Mucosa of gallbladder (tissue), 1 donor: Measurements from ENCODE around the gene NLRP1. TPM values are rescaled to one million over a fixed set of nuclear protein-coding genes. Genes with fewer than 3 reads are reported as not detected.

Experiments used
- DNase-seq: peaks from one replicate; pipeline ENCODE4 v3.0.0-alpha.2; 2020; ENCODE audit warnings: low spot score
- total RNA-seq: library from RNA; stranded (reverse); gene quantifications from one replicate; pipeline ENCODE4 v1.2.1, GENCODE V29; 2021
- donor health status: DM: no; HTN: no; CAD: no.

Gene NLRP1
- 27.0 TPM for total RNA-seq

DNA sequence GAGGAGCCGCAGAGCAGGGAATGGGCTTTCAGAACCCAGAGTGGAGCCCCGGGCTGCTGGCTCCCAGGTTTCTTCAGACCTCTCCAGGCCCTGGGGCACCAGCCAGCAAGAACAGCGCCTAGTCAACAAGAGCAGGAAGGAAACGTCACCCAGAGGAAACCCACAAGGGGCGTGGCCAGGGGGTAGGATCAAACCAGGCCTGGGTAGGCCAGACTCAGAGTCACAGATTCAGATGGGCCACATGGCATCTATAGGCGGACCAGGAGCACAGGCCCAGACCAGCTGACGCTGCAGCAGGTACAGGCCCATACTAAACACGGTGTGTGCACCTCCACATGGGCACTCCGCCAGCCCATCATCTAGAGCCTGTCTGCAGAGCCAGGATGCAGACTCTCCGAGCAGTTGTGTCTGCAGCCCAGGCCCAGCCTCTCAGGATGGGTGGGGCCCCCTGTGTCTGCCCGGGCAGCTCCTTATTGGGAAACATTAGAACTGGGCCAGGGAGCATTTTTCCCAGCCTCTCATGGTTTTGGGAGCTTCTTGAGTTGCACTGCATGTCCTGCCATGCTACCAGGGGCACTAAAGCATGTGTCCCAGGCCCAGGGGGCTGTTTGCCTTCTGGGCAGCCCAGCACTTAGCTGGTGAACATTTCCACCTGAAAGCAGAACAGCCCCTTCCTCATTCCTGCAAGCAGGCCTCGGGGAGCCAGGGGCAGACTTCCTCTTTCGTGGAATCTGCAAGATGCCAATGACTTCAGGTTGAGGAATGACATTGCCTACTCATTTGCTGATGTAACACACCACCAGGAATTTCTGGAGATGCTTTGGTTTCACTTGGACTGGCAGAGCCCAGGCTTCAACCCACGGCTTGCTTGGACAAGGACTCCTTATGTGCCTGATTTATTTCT is at the start of gene NLRP1:
TSS of gene NLRP1 (minus strand) at position 127 of the 904 bp plus-strand sequence. CDS start 552 bp downstream, outside the sequence.
- DNase-seq: peak; percentile 89

DNA sequence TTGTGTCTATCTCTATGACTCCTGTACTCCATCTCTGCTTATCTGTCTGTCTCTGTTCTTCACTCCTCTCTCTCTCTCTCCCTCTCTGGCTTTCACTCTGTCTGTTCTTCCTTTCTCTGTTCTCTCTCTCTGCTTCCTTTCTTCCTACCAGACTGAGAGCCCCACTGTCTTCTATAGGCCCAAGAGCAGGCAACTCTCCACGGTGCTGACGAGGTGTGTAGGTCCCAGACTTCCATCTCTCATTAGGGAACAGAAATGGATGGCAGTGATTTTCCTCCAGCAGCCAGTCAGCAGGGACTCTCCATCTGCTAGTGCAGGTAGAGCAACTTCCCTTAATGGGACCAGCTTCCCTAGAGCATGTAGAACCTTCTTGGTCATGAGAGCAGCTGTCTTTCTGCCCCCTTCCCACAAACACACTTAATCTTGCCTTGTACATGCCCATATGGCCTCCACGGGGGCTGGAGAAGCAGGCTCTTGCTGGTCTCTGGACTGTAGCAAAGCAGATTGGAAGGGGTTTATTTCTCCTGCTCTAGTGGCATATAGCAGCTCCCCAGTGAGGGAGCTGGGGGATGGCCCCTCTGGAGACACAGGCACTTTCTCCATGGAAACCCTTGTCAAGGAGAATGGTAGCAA is 47.8 kb upstream of the NLRP1 start:
- no peak for DNase-seq

DNA sequence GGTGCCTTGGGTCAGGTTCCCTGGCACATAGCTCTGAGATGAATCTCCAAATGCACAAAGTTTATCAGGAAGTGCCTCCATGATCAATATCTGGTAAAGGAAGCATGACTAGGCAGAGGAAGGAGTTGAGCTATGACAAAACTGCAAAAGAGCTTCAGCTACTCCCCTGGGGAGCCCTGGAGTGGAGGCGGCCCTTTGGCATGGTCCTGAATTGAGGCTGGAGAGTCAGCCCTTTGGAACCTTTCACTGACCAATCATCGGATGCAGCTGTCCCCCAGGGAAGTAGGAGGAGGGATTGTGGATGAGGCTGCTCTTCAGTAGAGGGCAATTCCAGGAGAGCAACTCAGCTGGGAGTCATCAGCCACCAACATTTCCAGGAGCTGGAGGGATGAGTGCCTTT is 46.1 kb upstream of the NLRP1 start:
- no peak for DNase-seq

DNA sequence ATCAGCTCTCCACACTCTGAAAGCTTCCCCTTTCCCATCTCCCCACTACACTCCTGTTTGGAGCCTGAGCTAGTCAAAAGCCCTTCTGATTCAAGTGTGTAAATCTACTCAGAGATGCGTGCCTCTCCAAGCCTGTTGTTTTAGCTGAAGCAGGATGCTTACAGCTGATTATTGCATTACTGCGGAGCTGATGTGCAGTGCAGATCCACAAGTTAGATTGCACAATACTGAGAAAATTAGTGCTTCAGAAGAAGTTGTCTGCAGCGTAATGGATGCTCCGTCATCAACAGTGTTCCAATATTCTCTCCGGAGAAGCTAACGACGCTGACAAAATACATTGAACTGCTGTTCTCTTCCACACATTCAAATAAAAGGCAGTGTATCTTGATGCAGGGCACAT is 44.8 kb upstream of the NLRP1 start:
- DNase-seq: no peak

DNA sequence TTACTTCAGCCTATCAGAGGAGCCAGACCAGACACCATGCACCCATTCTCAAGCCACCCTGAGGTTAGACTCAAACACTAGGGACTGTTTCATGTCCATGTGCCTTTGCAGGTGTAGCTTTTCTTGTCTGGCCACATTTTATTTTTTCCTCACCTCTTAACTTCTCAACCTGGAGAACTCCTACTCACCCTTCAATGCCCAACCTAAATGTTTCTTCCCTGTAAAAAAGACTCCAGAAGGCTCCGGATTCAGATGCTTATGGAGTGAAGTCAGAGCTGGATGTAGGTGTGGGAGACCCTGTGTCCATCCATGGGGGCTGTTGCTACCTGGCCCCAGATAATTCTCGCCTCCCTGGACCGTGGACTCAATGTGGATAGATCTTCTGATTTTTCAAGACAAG is 44.0 kb upstream of the NLRP1 start:
- DNase-seq: no peak

DNA sequence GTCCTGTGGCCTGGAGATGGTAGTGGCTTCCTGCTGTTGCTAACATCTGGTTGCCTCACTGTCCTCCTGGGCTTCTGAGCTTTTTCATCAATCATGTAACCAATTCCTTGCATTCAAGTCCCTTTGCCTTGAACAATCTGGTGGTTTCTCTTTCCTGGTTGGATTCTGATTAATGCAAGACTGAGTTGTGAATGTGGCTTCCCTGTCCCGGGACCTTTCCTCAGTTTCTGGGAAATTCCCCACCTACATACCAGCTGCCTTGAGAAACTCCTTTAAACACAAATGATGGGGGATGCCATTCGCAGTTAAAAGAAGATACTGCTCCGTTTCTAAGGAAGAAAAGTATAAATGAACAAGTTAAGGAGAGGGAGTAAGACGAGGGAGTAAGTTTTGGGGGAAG is 39.9 kb upstream of the NLRP1 start:
- DNase-seq: no peak

DNA sequence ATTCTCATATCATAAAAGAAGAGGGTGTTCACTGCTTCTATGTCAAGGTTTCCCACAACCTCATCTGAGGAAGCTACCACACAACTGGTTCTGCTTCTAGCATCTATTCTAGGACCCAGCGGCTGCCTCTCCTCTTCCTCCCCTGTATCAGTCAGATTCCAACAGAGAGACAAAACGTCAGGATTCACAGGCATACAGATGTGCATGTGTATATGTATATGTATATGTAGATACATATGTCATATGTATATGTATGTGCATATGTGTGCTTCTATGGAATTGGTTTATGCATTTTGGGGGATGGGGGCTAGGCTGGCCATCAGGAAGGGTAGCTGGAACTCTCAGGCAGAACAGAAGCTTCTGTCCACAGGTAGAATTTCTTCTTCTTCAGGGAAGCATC is 37.4 kb upstream of the NLRP1 start:
- no peak for DNase-seq

DNA sequence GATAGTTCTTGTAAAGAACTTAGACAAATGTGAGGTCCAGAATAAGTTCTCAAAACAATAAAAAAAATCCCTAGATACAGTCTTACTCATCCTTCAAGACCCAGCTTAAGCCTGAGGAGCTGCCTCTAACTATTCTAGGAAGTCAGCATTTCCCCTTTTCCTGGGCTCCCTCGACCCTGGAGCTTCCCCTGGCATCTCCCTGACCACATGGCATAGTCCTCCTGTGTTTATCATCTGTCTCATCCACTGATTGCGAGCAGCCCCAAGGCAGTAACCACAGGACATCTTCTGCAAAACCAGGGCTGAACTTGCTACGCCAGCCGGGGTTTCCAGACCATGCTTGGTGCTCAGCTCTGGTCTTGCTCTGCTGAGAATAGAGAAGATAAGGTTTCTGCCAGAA is 36.7 kb upstream of the NLRP1 start:
- DNase-seq: no peak

DNA sequence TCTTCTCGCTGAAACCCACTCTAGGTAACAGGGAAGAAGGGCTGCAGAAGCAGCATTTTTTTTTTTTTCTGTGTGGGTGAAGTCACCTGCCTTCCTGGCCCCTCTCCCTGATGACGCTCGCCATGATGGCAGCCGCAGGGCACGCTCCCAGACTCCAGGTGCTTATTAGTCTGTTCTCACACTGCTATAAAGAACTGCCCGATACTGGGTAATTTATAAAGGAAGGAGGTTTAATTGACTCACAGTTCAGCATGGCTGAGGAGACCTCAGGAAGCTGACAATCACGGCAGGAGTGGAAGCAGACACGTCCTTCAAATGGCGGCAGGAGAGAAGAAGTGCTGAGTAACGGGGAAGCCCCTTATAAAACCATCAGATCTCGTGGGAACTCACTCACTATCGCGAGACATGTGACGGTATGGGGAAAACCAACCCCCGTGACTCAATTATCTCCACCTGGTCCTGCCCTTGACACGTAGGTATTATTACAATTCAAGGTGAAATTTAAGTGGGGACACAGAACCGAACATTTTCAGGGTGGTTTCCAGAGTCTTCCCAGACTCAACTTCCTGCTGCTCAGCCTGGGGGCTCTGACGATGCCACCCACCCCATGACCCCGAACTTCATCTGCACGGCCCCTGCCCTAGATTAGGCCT is 34.9 kb upstream of the NLRP1 start:
- no peak for DNase-seq

DNA sequence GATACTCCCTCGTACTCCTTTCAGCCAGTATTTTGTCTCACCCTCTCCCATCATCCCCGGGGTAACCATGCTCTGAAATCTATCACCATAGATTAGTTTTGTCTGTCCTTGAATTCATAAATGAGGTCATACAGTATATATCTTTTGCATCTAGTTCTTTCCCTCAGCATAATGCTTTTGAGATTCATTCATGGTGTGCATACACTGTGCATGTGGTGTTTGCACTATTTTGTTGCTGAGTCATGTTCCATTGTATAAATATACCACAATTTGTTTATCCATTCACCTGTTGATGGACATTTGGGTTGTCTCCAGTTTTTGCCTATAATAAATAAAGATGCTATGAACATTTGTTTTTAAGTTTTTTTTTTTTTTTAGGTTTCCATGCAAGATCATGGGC is 34.2 kb upstream of the NLRP1 start:
- no peak for DNase-seq

DNA sequence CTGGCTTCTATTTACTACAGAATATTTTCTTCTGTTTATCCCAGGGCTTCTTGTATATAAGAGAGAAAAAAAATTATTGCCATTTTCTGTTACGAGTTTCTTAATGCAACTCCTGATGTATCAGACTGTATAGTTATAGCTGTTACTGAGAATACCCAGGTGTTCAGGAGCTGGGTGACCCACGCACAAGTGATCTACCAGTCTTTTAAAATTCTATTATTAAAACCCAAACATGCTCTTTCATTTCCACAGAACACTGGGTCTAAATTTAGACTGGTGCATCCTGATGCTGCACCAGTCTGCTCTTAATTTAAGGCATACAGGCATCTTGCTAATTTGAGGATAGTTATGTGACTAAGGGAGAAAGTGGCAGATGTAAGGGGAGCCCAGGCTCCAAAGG is 31.2 kb upstream of the NLRP1 start:
- no peak for DNase-seq

DNA sequence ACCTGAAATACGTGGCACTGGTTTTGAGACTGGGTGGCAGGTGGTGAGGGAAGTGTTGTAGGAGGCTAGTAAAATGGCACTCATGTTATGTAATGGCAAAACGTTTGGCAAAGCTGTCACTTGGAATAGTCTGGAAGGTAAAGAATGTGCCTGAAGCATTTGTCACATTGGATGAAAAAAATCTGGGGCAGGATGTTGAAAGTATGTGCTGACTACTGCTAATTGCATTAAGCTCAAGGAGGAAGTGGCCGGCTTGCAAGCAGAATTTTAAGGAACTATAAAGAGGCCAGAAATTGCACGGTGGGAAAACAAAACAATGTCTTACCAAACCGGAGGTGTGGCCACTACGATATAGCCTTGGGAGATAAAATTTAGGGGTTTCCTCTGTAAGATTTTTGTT is 26.6 kb upstream of the NLRP1 start:
- DNase-seq: no peak

DNA sequence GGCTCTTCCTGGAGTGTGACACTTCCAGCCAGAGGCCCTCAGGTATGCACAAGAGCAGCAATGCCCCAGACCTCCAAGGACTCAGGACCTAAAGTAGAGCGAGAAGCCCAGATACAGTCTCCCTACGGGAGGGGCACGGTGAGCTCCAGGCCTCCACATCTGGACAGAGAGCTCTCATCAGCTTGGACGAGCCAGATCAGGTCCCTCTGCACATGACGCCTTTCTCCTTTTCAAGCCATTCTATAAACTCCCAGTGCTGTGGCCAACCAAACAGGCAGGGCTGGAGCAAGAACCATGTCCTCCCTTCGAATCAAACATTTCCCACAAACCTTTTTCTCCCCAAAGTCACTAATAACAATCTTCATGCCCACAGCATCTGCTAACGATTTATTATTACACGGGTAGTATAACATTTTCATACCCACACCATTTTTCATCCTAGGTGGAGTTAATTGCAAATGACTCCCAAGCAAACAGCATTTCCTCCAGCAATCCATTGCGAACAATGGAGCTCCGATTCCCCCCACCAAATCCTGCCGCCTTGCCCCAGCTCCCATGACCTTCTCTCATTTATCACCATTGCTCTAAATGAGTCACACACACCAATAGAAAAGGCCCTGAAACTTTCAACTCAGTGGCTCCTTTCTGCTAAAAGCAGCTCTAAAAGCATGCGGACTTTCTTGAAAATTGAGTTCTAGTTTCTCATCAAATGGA is 24.2 kb upstream of the NLRP1 start:
- no peak for DNase-seq

DNA sequence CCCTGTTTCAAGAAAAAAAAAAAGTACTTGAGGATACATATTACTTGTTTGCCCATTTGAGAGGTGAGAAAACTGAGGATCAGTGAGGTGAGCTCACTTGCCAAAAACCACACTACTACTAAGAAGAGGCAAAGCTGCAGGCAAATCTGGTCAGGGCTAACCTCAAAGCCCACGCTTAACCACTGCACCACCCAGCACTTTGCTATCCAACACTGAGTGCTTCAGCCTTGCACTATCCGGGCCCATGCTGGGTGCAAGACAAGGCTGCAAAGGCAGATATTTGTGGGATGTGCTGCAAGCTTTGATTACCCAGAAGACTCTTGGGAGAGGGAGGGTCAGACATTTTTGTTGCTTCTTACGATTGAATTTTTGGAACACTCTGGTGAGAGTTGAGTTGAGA is 23.6 kb upstream of the NLRP1 start:
- DNase-seq: no peak

DNA sequence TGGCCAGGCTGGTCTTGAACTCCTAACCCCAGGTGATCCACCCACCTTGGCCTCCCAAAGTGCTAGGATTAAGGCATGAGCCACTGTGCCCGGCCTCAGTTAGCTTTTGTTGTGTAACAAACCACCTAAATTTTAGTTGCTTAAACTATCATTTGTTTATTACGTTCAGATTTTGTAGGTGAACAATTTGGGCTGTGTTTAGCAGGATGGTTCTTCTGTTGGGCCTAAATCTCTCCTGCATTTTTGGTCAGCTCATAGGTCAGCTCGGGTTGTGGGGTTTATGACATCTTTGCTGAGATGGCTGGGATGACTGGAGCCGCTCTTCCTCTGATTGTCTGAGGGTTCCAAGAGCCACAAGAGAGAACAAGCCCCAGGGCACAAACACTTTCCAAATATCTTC is 21.1 kb upstream of the NLRP1 start:
- DNase-seq: no peak

DNA sequence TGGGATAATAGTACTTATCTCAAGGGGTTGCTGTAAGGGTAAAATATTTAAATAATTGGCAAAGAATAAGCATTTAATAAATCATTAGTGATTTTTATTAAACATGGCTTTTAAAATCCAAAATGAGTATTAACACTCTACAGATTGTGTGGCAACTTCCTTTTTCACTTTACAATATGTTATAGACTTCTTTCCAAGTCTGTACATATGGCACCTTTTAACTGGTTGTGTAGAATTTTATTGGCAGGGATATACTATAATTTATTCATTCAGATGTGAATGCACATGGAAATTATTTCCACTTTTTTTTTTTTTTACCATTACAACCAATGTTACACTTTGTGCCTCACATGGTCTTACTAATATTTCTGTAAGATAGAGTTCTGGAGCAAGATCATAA is 15.7 kb upstream of the NLRP1 start:
- DNase-seq: no peak

DNA sequence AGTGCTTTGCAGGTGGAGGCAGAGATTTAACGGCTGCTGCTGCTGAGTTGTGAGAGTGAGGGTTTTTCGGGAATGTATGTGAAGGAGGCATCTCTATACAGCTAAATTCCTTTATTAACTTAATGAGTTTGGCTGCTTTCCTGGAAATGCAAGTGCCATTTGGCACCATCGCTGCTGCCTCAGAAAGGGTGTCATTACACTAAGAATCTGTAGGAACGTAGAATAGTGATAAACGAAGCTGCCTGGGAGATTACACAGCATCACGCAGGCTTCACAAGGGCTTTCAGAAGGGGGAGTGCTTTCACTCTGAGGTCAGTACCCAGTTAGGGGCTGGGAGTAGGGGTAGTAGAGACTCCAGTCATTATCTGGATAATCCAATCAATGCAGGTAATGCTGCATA is 14.1 kb upstream of the NLRP1 start:
- no peak for DNase-seq

DNA sequence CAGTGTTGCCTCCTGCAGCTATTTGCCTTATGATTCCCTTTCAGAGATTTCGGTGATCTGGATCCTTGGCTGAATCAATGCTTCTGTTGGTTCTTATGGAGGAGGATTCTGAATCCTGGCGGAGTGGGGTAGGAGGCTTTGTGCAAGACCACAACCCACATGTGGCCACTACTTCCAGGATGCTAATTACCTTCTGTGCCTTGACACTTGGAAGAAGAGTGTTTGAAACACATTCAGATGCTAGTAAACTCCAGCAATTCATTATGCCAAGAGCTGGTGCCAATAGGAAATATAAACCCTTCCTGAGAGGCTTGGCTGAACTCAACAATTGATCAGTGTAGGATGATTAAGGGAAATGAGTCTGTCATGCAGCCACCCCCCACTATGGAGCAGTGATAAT is 12.1 kb upstream of the NLRP1 start:
- no peak for DNase-seq

DNA sequence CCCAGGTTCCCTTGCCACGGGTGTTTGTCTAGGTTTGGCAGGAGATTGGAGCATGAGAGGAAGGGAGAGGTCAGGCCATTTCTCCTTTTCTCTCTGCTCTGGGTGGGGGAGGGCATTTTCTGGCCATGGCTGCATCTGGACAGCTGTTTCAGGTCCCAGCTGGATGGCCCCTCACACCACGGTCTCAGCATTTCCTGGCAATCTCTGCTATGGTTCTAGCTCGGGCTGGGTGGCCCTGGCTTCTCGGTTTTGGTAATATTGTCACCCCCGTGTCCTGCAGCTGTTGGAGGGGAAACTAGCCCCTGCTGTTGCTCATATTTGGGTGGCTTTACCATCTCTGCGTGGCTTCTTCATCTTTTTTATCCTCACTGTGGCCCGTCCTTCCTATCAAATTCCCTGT is 11.5 kb upstream of the NLRP1 start:
- no peak for DNase-seq

DNA sequence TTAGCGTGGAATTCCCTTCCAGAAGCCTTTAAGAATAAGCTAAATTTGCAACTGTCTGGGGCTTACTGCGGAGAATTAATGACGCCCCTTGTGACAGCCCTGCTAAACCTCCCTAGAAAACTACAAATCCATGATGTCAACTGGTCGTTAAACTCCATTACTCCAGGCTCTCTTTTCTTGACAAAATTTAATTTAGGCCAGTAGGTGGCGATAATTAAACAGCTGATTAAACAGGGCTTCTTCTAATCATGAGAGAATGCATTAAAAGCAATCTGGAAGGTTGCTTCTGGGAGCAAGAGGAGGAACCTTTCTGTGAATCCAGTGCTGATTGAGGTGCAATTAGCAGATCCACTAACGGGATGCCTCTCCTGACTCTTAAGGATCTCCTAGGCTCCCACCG is 8.1 kb upstream of the NLRP1 start:
- no peak for DNase-seq

DNA sequence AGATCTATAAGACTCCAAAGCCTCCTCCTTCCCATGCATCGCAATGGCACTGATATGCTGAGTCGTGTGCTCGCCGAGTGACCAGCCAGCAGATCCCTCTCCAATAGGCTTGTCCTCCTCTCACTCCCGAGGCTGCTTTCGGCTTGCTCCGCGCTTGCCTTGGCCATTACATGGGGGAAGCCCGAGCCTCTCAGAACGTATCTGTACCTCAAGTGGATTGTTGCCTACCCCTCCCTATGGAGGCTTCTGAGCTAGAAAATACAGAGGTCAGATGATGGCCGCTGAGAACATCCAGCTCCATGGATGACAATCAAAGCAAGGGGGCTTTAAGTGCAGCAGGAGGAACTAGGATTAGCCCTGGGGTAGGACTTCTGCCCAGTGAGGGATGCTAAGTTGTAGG is 7.7 kb upstream of the NLRP1 start:
- no peak for DNase-seq

DNA sequence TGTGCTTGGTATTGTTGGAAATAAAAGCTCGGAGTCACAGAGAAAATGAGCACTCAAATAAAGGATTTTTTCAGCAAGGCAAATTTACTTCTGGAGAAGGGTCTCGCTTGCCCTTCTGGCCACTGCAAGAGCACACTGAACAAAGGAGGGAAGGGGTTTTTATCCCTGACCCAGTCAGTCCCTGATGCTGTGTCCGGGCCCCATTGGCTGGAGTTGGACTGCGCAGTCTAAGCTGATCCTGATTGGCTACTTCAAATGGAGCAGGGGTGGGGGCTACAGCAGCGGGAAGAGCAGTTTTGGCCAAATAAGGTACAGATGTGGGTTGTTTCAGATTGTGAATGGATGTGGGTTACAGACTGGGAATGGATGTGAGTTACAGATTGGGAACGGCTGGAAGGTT is 4.3 kb upstream of the NLRP1 start:
- no peak for DNase-seq
